GM21447 (cell line): ENCODE results near the gene CLCN3.
"Not testable (repeated sequence)": the region's sequence is repeated elsewhere in the genome, so short reads cannot be mapped to it uniquely, and the experiment has no call there.

Source experiments
- ATAC-seq: cut with Tn5 transposase; IDR thresholded peaks from one replicate; pipeline ENCODE4 v1.9.1; 2021; ENCODE audit not compliant: unreplicated experiment

Gene CLCN3

DNA sequence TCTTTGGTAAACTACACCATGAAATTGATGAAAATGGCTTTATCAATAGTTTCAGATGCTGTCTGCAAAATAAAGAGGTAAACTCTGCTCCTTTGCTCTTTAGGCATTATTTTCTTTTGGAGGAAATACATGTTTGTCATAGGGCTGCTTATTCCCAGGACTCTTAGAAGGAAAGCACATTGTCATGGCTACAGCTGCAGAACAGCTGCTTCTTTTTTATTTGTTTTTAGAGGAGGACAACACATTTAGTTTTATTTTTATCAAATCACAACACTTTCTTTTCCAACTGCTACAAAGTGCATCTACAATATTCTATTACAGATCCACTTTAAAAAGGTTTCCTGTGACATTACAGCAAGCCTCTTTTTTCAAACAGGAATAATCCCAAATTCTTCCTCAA, 150.0 kb downstream of the CLCN3 start:
- ATAC-seq = no peak

DNA sequence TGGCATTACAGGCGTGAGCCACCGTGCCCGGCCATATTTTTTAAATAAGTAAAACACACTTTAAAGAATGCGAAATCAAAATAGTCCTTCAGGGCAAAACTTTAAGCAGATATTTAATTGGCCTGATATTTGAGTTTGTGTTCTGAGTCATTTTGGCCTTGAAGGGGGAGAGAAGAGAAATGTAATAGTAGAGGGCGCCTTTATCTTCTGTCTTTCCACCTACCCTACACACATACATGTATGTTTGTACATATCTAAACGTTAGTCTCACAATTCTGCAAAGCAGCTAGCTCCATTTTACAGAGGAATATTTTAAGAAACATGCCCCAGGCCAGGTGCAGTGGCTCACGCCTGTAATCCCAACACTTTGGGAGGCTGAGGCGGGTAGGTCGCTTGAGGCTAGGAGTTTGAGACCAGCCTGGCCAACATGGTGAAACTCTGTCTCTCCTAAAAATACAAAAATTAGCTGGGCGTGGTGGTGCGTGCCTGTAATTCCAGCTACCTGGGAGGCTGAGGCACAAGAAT, 151.2 kb downstream of the CLCN3 start:
- not testable (repeated sequence) for ATAC-seq
